Colonic mucosa (tissue), 4 donors: ENCODE measurements around the gene ADARB2. TPM values are rescaled to one million over a fixed set of nuclear protein-coding genes. Genes with fewer than 3 reads are reported as not detected.
"Not testable (repeated sequence)": the region's sequence is repeated elsewhere in the genome, so short reads cannot be mapped to it uniquely, and the experiment has no call there.

ENCODE experiments used
- DNase-seq: peaks from one replicate; pipeline ENCODE4 v3.0.0-alpha.2; 2020
- H3K27ac ChIP-seq: fragments of 200-600 bp; one replicate; pipeline ENCODE4 v1.8.0; 2021
- H3K27me3 ChIP-seq: fragments of 200-600 bp; one replicate; pipeline ENCODE4 v1.8.0; 2021
- H3K36me3 ChIP-seq: fragments of 200-600 bp; one replicate; pipeline ENCODE4 v1.8.0; 2021
- H3K4me1 ChIP-seq: fragments of 200-600 bp; one replicate; pipeline ENCODE4 v1.8.0; 2021; ENCODE audit warnings: mild to moderate bottlenecking
- H3K4me3 ChIP-seq: fragments of 200-600 bp; one replicate; pipeline ENCODE4 v1.8.0; 2021
- H3K9ac ChIP-seq, 2 donors: one replicate each; pipeline ENCODE4 v1.7.0; 2013; ENCODE audit warnings: control low read depth in 2 of 2, low read depth in 2 of 2, low read length in 2 of 2
- H3K9me3 ChIP-seq: fragments of 200-600 bp; one replicate; pipeline ENCODE4 v1.8.0; 2021
- CTCF ChIP-seq: fragments of 200-600 bp; IDR thresholded peaks from one replicate; pipeline ENCODE4 v1.8.0; 2022; ENCODE audit warnings: antibody characterized with exemption, mild to moderate bottlenecking
- intact Hi-C: fragments of 100-400 bp; cut with DNase I; formaldehyde crosslinking; loops from one replicate; pipeline ENCODE4 v1.14.1; 2022
- total RNA-seq, 2 donors: library from RNA; stranded (reverse); fragmentation: NEBNext Ultra II Directional in 1 of 2; extraction: Animal tissue kit (Norgen Biotek cat#: 25700) in 1 of 2; gene quantifications; one replicate each; pipeline ENCODE4 v1.2.1, GENCODE V29; 2021
- donor health status: healthy.
- donor health status: DM: no; HTN: no; CAD: no.
- donor health status: DM: no; HTN: no; CAD: no.

The ADARB2 gene
- total RNA-seq, 2 donors from 2014 or later: 0.19 TPM; not detected in 1

DNA sequence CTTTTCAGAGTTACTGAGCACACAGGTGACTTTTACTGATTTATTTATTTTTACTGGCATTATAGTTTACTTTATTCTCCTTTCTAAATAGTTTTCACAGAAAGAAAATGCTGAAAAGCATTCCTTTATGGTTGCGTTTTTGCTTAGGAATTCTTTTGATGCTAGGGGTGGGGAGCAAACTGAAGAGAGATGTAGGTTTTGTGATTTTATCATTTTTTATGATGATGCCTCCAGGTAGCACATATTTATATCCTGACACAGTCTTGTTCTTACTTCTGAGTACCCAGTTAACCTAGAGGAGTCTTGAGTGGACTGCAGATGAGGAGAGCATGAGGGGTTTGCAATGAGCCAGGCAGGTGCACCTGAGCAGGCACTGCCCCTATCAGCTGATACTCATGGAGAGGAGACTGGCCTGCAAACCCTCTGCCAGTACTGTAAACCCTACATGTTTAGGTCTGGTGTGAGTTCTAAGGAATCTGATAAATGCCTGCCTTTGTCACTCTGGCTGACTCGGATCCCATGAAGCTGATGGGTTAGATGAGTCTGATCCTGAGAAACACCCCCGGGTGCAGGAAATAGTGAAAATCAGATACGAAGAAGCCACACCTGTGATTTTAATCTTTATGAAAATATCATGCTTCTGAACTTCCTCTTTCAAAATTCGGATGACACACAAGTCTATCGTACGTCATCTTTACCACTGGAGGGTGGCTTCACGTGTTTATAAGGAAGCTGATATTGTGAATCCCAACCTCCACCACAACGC lies 378.3 kb downstream of the ADARB2 start:
- no peak for TF ChIP-seq CTCF
- H3K27me3 ChIP-seq: no peaks in the 10 kb centered on the region
- intact Hi-C loops: no loop called here
- H3K27ac ChIP-seq: no peak overlapping the region
- H3K4me3 ChIP-seq: no peak overlapping the region
- no peaks in the 10 kb centered on the region for H3K9me3 ChIP-seq
- H3K9ac ChIP-seq: no peak overlapping the region
- no peak for DNase-seq
- H3K36me3 ChIP-seq: no peaks in the 10 kb centered on the region
- H3K4me1 ChIP-seq: no peaks in the 10 kb centered on the region

- H3K4me1 ChIP-seq: no peaks in the 10 kb centered on the region
- TF ChIP-seq CTCF: no peak
- H3K9me3 ChIP-seq: no peaks in the 10 kb centered on the region
- no peak overlapping the region for H3K4me3 ChIP-seq
- intact Hi-C loops: no loop called here
- H3K36me3 ChIP-seq: no peaks in the 10 kb centered on the region
- H3K27ac ChIP-seq: no peak overlapping the region
- no peak for DNase-seq
- H3K27me3 ChIP-seq: no peaks in the 10 kb centered on the region
- no peak overlapping the region for H3K9ac ChIP-seq
These were observed 379.2 kb downstream of the ADARB2 start for GRCh38 chr10:1358147-1358546.

GRCh38 chr10:1356349-1356748 lies 381.0 kb downstream of the ADARB2 start:
- TF ChIP-seq CTCF: no peak
- H3K4me3 ChIP-seq: no peak overlapping the region
- intact Hi-C loops: no loop called here

DNA sequence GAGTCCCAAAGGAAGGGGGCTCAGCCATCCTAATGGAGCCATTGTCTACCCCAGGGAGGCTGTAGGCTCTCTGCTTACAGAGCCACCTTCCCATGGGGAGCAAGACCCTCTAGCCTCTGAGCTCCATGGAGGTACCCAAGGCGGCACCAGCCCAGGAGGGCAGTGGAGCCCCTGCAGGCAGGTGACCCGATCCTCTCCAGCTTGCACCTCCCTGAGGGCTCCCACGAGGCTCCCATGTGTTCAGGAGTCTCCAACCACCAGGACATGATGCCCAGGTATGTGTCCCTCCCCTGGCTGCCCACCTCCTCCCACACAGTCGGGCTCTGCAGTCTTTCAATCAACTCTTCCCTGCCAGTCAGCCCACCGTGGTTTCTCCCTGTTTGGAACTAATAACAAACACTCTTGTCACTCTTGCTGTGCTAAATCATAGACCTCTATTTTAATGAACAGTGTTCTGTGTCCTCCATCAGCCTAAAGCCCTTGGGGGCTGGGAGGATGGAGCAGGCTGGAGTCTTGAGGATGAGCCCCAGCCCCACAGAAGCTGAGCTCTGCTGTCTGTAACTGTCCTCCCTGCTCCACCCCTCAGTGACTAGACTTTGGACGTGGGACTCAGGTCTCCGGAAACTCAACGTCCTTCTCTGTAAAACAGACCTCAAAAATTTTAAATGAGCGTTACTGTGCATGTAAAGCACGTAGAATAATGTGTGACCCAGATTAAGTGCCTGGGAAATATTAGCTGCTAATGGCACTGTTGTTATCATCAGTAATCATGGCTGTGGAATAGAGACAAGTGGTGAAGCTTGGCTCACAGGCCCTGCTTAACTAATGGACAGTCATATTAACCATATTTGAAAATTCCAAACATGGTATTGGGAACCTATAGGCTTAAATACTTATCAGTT lies 382.3 kb downstream of the ADARB2 start:
- intact Hi-C loops: no loop called here
- H3K4me3 ChIP-seq: no peak overlapping the region

More at GRCh38 chr10:1356349-1356748, 381.0 kb downstream of the ADARB2 start:
- Histone ChIP-seq H3K9ac (no peak overlapping the region), H3K27me3 (no peaks in the 10 kb centered on the region), H3K9me3 (no peaks in the 10 kb centered on the region), H3K4me1 (no peaks in the 10 kb centered on the region), H3K36me3 (no peaks in the 10 kb centered on the region), H3K27ac (no peak overlapping the region)
- DNase-seq: no peak

GRCh38 chr10:1352296-1352695 lies 385.0 kb downstream of the ADARB2 start:
- DNase-seq, H3K9ac ChIP-seq, H3K27me3 ChIP-seq, H3K4me1 ChIP-seq, H3K4me3 ChIP-seq, H3K27ac ChIP-seq, H3K36me3 ChIP-seq, intact Hi-C loops, H3K9me3 ChIP-seq: not testable (repeated sequence)

More for the DNA sequence above, 382.3 kb downstream of the ADARB2 start:
- no peak for DNase-seq
- H3K36me3 ChIP-seq: no peaks in the 10 kb centered on the region
- H3K9ac ChIP-seq: no peak overlapping the region
- TF ChIP-seq CTCF: no peak
- H3K4me1 ChIP-seq: no peaks in the 10 kb centered on the region
- H3K27me3 ChIP-seq: no peaks in the 10 kb centered on the region
- H3K9me3 ChIP-seq: no peaks in the 10 kb centered on the region
- H3K27ac ChIP-seq: no peak overlapping the region

GRCh38 chr10:1348773-1349050 lies 388.6 kb downstream of the ADARB2 start:
- no peaks in the 10 kb centered on the region for H3K27me3 ChIP-seq
- no peaks in the 10 kb centered on the region for H3K36me3 ChIP-seq
- DNase-seq: no peak
- no peaks in the 10 kb centered on the region for H3K4me1 ChIP-seq
- no peak for TF ChIP-seq CTCF
- H3K27ac ChIP-seq: no peak overlapping the region
- H3K9ac ChIP-seq: no peak overlapping the region
- no peak overlapping the region for H3K4me3 ChIP-seq
- H3K9me3 ChIP-seq: no peaks in the 10 kb centered on the region
- intact Hi-C loops: no loop called here
